Measurements from ENCODE around the gene EML1.
A peak's percentile ranks its signal among the peaks of the same experiment; 100 is the strongest.

The EML1 gene

GRCh38 chr14:99793213-99794150 is at the start of gene EML1:
EML1 (plus strand) TSS chr14:99793413; CDS start chr14:99793477, 64 bp downstream.
- Histone ChIP-seq H3K4me3 (ENCODE audit: low read depth in 1 of 2, low read length in 2 of 2) (peak within 1 kb of the TSS; percentile 64 to 70), H3K27ac (ENCODE audit: low read length) (peak within 1 kb of the TSS; percentile 68), H3K4me1 (ENCODE audit: control insufficient read depth in 1 of 2, insufficient read depth in 2 of 2, low read length in 2 of 2) (peaks cover 10 to 35% of the 10 kb centered on the region in 2 donors), H3K36me3 (ENCODE audit: control insufficient read depth in 1 of 2, insufficient read depth in 2 of 2, low read length in 2 of 2) (no peaks in the 10 kb centered on the region), H3K27me3 (ENCODE audit: low read depth, low read length) (peaks cover 3% of the 10 kb centered on the region), H3K9me3 (ENCODE audit: control insufficient read depth in 1 of 2, low read length in 2 of 2) (no peaks in the 10 kb centered on the region)

- H3K4me1 ChIP-seq (ENCODE audit: control insufficient read depth in 1 of 2, insufficient read depth in 2 of 2, low read length in 2 of 2): peaks cover 7 to 40% of the 10 kb centered on the region in 2 donors
- H3K36me3 ChIP-seq (ENCODE audit: control insufficient read depth in 1 of 2, insufficient read depth in 2 of 2, low read length in 2 of 2): no peaks in the 10 kb centered on the region
- no peak overlapping the region for H3K4me3 ChIP-seq (ENCODE audit: low read depth in 1 of 2, low read length in 2 of 2)
- no peaks in the 10 kb centered on the region for H3K9me3 ChIP-seq (ENCODE audit: control insufficient read depth in 1 of 2, low read length in 2 of 2)
- H3K27me3 ChIP-seq (ENCODE audit: low read depth, low read length): no peaks in the 10 kb centered on the region
- no peak overlapping the region for H3K27ac ChIP-seq (ENCODE audit: low read length)
These were observed 48.9 kb upstream of the EML1 start for GRCh38 chr14:99744199-99744872.

- Histone ChIP-seq H3K27me3 (ENCODE audit: low read depth, low read length) (no peaks in the 10 kb centered on the region), H3K36me3 (ENCODE audit: control insufficient read depth in 1 of 2, insufficient read depth in 2 of 2, low read length in 2 of 2) (no peaks in the 10 kb centered on the region), H3K4me1 (ENCODE audit: control insufficient read depth in 1 of 2, insufficient read depth in 2 of 2, low read length in 2 of 2) (peaks cover 7 to 43% of the 10 kb centered on the region in 2 donors), H3K27ac (ENCODE audit: low read length) (no peak overlapping the region), H3K9me3 (ENCODE audit: control insufficient read depth in 1 of 2, low read length in 2 of 2) (no peaks in the 10 kb centered on the region), H3K4me3 (ENCODE audit: low read depth in 1 of 2, low read length in 2 of 2) (no peak overlapping the region)
These were observed 48.4 kb upstream of the EML1 start for GRCh38 chr14:99744873-99745224.

- H3K36me3 ChIP-seq (ENCODE audit: control insufficient read depth in 1 of 2, insufficient read depth in 2 of 2, low read length in 2 of 2): no peaks in the 10 kb centered on the region
- peaks cover 7 to 41% of the 10 kb centered on the region in 2 donors for H3K4me1 ChIP-seq (ENCODE audit: control insufficient read depth in 1 of 2, insufficient read depth in 2 of 2, low read length in 2 of 2)
- peak overlapping the region in 1 of 2 donors; percentile 13 for H3K4me3 ChIP-seq (ENCODE audit: low read depth in 1 of 2, low read length in 2 of 2)
- no peaks in the 10 kb centered on the region for H3K27me3 ChIP-seq (ENCODE audit: low read depth, low read length)
- H3K9me3 ChIP-seq (ENCODE audit: control insufficient read depth in 1 of 2, low read length in 2 of 2): no peaks in the 10 kb centered on the region
- peak overlapping the region; percentile 74 for H3K27ac ChIP-seq (ENCODE audit: low read length)
These were observed 47.8 kb upstream of the EML1 start for GRCh38 chr14:99745307-99745951.

- Histone ChIP-seq H3K4me1 (ENCODE audit: control insufficient read depth in 1 of 2, insufficient read depth in 2 of 2, low read length in 2 of 2) (peaks cover 7 to 37% of the 10 kb centered on the region in 2 donors), H3K27me3 (ENCODE audit: low read depth, low read length) (no peaks in the 10 kb centered on the region), H3K9me3 (ENCODE audit: control insufficient read depth in 1 of 2, low read length in 2 of 2) (no peaks in the 10 kb centered on the region), H3K27ac (ENCODE audit: low read length) (no peak overlapping the region), H3K36me3 (ENCODE audit: control insufficient read depth in 1 of 2, insufficient read depth in 2 of 2, low read length in 2 of 2) (no peaks in the 10 kb centered on the region), H3K4me3 (ENCODE audit: low read depth in 1 of 2, low read length in 2 of 2) (no peak overlapping the region)
These were observed 46.0 kb upstream of the EML1 start for GRCh38 chr14:99747167-99747566.

DNA sequence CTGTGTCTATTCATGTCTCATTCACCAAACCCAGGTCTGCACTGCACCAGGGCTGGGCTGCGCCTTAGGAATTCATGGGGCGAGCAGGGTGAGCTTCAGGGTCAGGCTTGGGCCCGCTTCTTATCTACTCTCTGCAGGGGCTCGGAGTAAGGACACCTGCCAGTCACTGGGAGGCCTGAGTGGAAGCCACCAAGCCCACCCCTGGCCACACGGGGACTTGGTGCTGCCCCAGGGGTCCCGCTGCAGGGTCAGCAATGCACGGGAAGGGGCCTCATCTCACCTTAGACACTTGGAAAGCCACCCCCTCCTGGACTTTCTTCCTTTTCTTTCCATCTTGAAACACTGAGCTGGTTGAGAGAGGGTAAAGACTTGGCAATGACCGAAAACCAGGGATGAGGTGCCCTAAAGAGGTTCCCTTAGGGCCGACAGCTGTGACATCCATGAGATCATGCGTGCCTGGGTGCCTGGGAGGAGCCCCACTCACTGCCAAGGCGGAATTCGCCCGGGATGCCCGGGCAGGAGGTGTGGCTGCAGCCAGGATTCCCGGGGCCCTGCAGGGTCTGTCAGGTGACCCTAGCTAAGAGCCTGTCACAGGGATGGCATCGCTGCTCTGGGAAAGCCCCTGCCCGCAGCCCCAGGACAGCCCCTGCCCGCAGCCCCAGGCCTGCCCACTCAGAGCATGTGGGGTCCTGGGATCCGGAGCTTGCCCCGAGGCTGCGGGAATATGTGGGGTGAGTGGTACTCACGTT is 45.5 kb upstream of the EML1 start:
- Histone ChIP-seq H3K4me3 (ENCODE audit: low read depth in 1 of 2, low read length in 2 of 2) (no peak overlapping the region), H3K36me3 (ENCODE audit: control insufficient read depth in 1 of 2, insufficient read depth in 2 of 2, low read length in 2 of 2) (no peaks in the 10 kb centered on the region), H3K4me1 (ENCODE audit: control insufficient read depth in 1 of 2, insufficient read depth in 2 of 2, low read length in 2 of 2) (peaks cover 12 to 43% of the 10 kb centered on the region in 2 donors), H3K27ac (ENCODE audit: low read length) (no peak overlapping the region), H3K9me3 (ENCODE audit: control insufficient read depth in 1 of 2, low read length in 2 of 2) (no peaks in the 10 kb centered on the region), H3K27me3 (ENCODE audit: low read depth, low read length) (no peaks in the 10 kb centered on the region)

- Histone ChIP-seq H3K9me3 (ENCODE audit: control insufficient read depth in 1 of 2, low read length in 2 of 2) (no peaks in the 10 kb centered on the region), H3K4me3 (ENCODE audit: low read depth in 1 of 2, low read length in 2 of 2) (no peak overlapping the region), H3K27ac (ENCODE audit: low read length) (no peak overlapping the region), H3K36me3 (ENCODE audit: control insufficient read depth in 1 of 2, insufficient read depth in 2 of 2, low read length in 2 of 2) (no peaks in the 10 kb centered on the region), H3K4me1 (ENCODE audit: control insufficient read depth in 1 of 2, insufficient read depth in 2 of 2, low read length in 2 of 2) (peaks cover 12 to 47% of the 10 kb centered on the region in 2 donors), H3K27me3 (ENCODE audit: low read depth, low read length) (no peaks in the 10 kb centered on the region)
These were observed 44.7 kb upstream of the EML1 start for GRCh38 chr14:99748529-99748928.

DNA sequence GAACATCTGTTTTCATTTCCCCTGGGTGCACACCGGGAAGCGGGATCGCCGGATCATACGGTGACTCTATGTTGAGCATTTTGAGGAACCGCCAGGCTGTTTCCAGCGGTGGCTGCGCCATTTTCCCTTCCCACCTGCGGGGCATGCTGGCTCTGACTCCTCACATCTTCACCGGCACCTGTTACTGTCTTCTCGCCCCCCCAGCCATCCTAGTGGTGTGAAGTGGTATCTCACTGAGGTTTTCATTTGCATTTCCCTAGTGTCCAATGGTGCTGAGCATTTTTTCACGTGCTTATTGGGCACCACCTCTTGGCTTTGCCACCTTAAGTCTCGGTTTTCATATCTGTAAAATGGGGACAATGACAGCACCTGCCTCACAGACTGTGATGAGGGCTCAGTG is 44.1 kb upstream of the EML1 start:
- peaks cover 12 to 49% of the 10 kb centered on the region in 2 donors for H3K4me1 ChIP-seq (ENCODE audit: control insufficient read depth in 1 of 2, insufficient read depth in 2 of 2, low read length in 2 of 2)
- no peaks in the 10 kb centered on the region for H3K9me3 ChIP-seq (ENCODE audit: control insufficient read depth in 1 of 2, low read length in 2 of 2)
- no peaks in the 10 kb centered on the region for H3K27me3 ChIP-seq (ENCODE audit: low read depth, low read length)
- H3K4me3 ChIP-seq (ENCODE audit: low read depth in 1 of 2, low read length in 2 of 2): no peak overlapping the region
- H3K27ac ChIP-seq (ENCODE audit: low read length): no peak overlapping the region
- no peaks in the 10 kb centered on the region for H3K36me3 ChIP-seq (ENCODE audit: control insufficient read depth in 1 of 2, insufficient read depth in 2 of 2, low read length in 2 of 2)

- H3K27me3 ChIP-seq (ENCODE audit: low read depth, low read length): no peaks in the 10 kb centered on the region
- H3K4me1 ChIP-seq (ENCODE audit: control insufficient read depth in 1 of 2, insufficient read depth in 2 of 2, low read length in 2 of 2): peaks cover 12 to 55% of the 10 kb centered on the region in 2 donors
- H3K9me3 ChIP-seq (ENCODE audit: control insufficient read depth in 1 of 2, low read length in 2 of 2): no peaks in the 10 kb centered on the region
- no peak overlapping the region for H3K4me3 ChIP-seq (ENCODE audit: low read depth in 1 of 2, low read length in 2 of 2)
- H3K27ac ChIP-seq (ENCODE audit: low read length): no peak overlapping the region
- H3K36me3 ChIP-seq (ENCODE audit: control insufficient read depth in 1 of 2, insufficient read depth in 2 of 2, low read length in 2 of 2): no peaks in the 10 kb centered on the region
These were observed 43.2 kb upstream of the EML1 start for GRCh38 chr14:99749763-99750715.
